Parathyroid adenoma (tissue), 2 donors: ENCODE results near the gene ODF2L.

Experiments
- H2AFZ ChIP-seq: fragments of 300-600 bp; sonication (generic); one replicate; pipeline ENCODE4 v1.7.0; 2017; ENCODE audit warnings: antibody characterized with exemption, mild to moderate bottlenecking
- H3K27ac ChIP-seq: fragments of 300-600 bp; sonication (generic); one replicate; pipeline ENCODE4 v1.7.0; 2017
- H3K27me3 ChIP-seq: fragments of 300-600 bp; sonication (generic); one replicate; pipeline ENCODE4 v1.7.0; 2017; ENCODE audit warnings: low read length; ENCODE audit not compliant: control insufficient read depth, insufficient read depth
- H3K36me3 ChIP-seq: fragments of 300-600 bp; sonication (generic); one replicate; pipeline ENCODE4 v1.7.0; 2017; ENCODE audit warnings: low read length; ENCODE audit not compliant: control insufficient read depth, insufficient read depth
- H3K4me1 ChIP-seq: fragments of 300-600 bp; sonication (generic); one replicate; pipeline ENCODE4 v1.7.0; 2017; ENCODE audit warnings: control low read depth
- H3K4me2 ChIP-seq: fragments of 300-600 bp; sonication (generic); one replicate; pipeline ENCODE4 v1.7.0; 2017; ENCODE audit warnings: low read length
- H3K4me3 ChIP-seq: fragments of 300-600 bp; sonication (generic); one replicate; pipeline ENCODE4 v1.7.0; 2017; ENCODE audit warnings: low read depth, low read length
- H3K79me2 ChIP-seq: fragments of 300-600 bp; sonication (generic); one replicate; pipeline ENCODE4 v1.7.0; 2017; ENCODE audit warnings: control low read depth
- H3K9ac ChIP-seq: fragments of 300-600 bp; sonication (generic); one replicate; pipeline ENCODE4 v1.7.0; 2017; ENCODE audit warnings: mild to moderate bottlenecking
- H3K9me3 ChIP-seq: fragments of 300-600 bp; sonication (generic); one replicate; pipeline ENCODE4 v1.7.0; 2017; ENCODE audit warnings: low read length; ENCODE audit not compliant: control insufficient read depth
- CTCF ChIP-seq: fragments of 300-600 bp; sonication (generic); IDR thresholded peaks from one replicate; pipeline ENCODE4 v1.7.0; 2017; ENCODE audit warnings: antibody characterized with exemption, mild to moderate bottlenecking
- donor health status: primary hyperparathyroidism.

The ODF2L gene

DNA sequence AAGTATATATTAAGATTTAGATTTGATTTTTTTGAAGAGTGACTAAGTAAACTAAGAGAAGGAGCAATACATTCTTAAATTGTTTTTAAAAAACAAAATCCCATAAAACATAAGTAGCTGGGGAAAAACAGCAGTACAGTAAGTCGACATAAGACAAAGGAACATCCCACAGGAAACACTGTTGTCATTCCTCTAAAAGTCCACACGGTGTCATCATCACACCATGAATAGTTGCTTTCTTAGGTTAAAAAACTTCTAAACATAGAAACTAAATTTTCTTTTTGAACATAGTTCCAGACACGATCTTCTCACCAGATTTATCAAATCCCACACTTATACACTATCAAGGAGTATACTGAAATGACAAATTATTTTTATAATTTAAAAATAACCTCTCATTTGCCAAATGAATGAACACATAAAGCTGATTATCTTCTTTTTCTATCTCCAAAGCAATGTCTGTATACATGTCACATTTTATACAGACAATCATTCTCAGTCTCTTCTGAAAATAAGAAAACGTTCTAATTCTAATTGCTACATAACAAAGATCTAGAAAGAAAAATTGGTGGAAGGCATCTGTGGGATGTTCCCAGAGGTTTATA lies 15.8 kb downstream of the ODF2L start:
- H3K4me1 ChIP-seq, result no peaks in the 10 kb centered on the region
- peak; percentile 64 for TF ChIP-seq CTCF
- no peak overlapping the region for H3K4me3 ChIP-seq
- H2AFZ ChIP-seq, result no peak overlapping the region
- H3K79me2 ChIP-seq, result no peaks in the 10 kb centered on the region
- no peak overlapping the region for H3K27ac ChIP-seq
- H3K36me3 ChIP-seq, result no peaks in the 10 kb centered on the region
- H3K27me3 ChIP-seq, result no peaks in the 10 kb centered on the region
- no peak overlapping the region for H3K9ac ChIP-seq
- no peak overlapping the region for H3K4me2 ChIP-seq
- no peaks in the 10 kb centered on the region for H3K9me3 ChIP-seq

DNA sequence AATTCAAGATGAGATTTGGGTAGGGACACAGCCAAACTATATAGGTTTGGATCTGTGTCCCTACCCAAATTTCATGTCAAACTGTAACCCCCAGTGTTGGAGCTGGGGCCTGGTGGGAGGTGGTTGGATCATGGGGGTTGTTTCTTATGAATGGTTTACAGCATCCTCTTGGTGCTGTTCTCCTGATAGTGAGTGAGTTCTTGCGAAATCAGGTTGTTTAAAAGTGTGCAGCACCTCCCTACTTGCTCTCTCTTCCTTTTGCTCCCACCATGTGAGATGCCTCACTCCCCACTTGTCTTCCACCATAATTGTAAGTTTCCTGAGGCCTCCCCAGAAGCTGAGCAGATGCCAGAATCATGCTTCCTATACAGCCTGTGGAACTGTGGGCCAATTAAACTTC lies 17.3 kb downstream of the ODF2L start:
- no peak for TF ChIP-seq CTCF
- Histone ChIP-seq H3K9me3 (no peaks in the 10 kb centered on the region), H3K79me2 (no peaks in the 10 kb centered on the region), H3K4me3 (no peak overlapping the region), H3K36me3 (no peaks in the 10 kb centered on the region), H3K4me2 (no peak overlapping the region), H3K27me3 (no peaks in the 10 kb centered on the region), H3K27ac (no peak overlapping the region), H3K4me1 (no peaks in the 10 kb centered on the region), H3K9ac (no peak overlapping the region), H2AFZ (no peak overlapping the region)

- H3K9ac ChIP-seq, result no peak overlapping the region
- H3K27me3 ChIP-seq, result no peaks in the 10 kb centered on the region
- H3K4me2 ChIP-seq, result no peak overlapping the region
- no peak overlapping the region for H3K27ac ChIP-seq
- no peaks in the 10 kb centered on the region for H3K4me1 ChIP-seq
- H3K9me3 ChIP-seq, result no peaks in the 10 kb centered on the region
- H2AFZ ChIP-seq, result no peak overlapping the region
- no peaks in the 10 kb centered on the region for H3K36me3 ChIP-seq
- no peak overlapping the region for H3K4me3 ChIP-seq
- no peaks in the 10 kb centered on the region for H3K79me2 ChIP-seq
- no peak for TF ChIP-seq CTCF
Measured at GRCh38 chr1:86377341-86377740, 18.8 kb downstream of the ODF2L start.

GRCh38 chr1:86375688-86376087 lies 20.4 kb downstream of the ODF2L start:
- no peak for TF ChIP-seq CTCF
- no peaks in the 10 kb centered on the region for H3K9me3 ChIP-seq

DNA sequence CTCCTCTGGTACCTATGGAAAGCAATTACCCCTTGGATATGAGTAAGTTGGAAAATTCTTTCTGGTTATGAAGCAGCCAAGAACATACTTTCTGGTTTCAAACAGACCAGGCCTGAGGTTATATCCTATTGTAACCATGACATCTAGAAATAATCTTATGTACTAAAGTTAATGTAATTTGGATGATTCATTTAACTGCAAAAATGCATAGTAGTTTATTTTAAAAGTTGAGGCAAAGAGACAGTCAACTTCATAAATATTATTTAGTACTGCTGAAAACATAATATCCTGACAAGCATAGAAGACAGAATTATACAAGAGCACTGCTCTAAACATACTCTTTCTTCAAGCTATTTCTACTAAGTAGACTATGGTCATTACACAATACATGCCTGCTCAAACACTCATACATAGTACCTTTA lies 25.5 kb downstream of the ODF2L start:
- Histone ChIP-seq H3K4me3 (no peak overlapping the region), H3K9me3 (no peaks in the 10 kb centered on the region), H3K27me3 (no peaks in the 10 kb centered on the region), H3K27ac (no peak overlapping the region), H3K79me2 (no peaks in the 10 kb centered on the region), H3K36me3 (no peaks in the 10 kb centered on the region), H3K4me1 (no peaks in the 10 kb centered on the region), H2AFZ (no peak overlapping the region), H3K9ac (no peak overlapping the region), H3K4me2 (no peak overlapping the region)
- no peak for TF ChIP-seq CTCF

More at GRCh38 chr1:86375688-86376087, 20.4 kb downstream of the ODF2L start:
- Histone ChIP-seq H3K36me3 (no peaks in the 10 kb centered on the region), H3K4me2 (no peak overlapping the region), H3K27ac (no peak overlapping the region), H3K27me3 (no peaks in the 10 kb centered on the region), H3K9ac (no peak overlapping the region), H3K4me1 (no peaks in the 10 kb centered on the region), H2AFZ (no peak overlapping the region), H3K79me2 (no peaks in the 10 kb centered on the region), H3K4me3 (no peak overlapping the region)
